HepG2 (cell line): Measurements from ENCODE around the gene DNAJC5. TPM values are rescaled to one million over a fixed set of nuclear protein-coding genes. Genes with fewer than 3 reads are reported as not detected.
A peak's percentile ranks its signal among the peaks of the same experiment; 100 is the strongest.

ENCODE experiments used
- BRF2 ChIP-seq: sonication (generic); formaldehyde crosslinking; IDR thresholded peaks from 2 replicates; pipeline ENCODE4 v1.8.1; 2022; ENCODE audit warnings: mild to moderate bottlenecking, missing genetic modification reagents
- MTERF4 ChIP-seq: sonication (generic); formaldehyde crosslinking; IDR thresholded peaks from 2 replicates; pipeline ENCODE4 v1.8.0; 2023; ENCODE audit warnings: mild to moderate bottlenecking, missing genetic modification reagents
- NFRKB ChIP-seq: fragments of 450-650 bp; IDR thresholded peaks from 2 replicates; pipeline ENCODE4 v1.6.1; 2017
- NR1H2 ChIP-seq: sonication (generic); formaldehyde crosslinking; IDR thresholded peaks from 2 replicates; pipeline ENCODE4 v1.8.1; 2022; ENCODE audit warnings: low read depth, missing genetic modification reagents, borderline replicate concordance
- NR2F1 ChIP-seq, 2 experiments: fragments of 450-650 bp in 1 of 2; formaldehyde crosslinking in 1 of 2; IDR thresholded peaks; 2 replicates each; pipeline versions ENCODE4 v1.5.0 to v1.6.1; 2016 to 2020; ENCODE audit warnings: mild to moderate bottlenecking in 1 of 2, missing compliant biosample characterization in 1 of 2, missing genetic modification reagents in 1 of 2, moderate library complexity in 1 of 2
- NRL ChIP-seq: sonication (generic); formaldehyde crosslinking; IDR thresholded peaks from 2 replicates; pipeline ENCODE4 v1.5.0; 2020; ENCODE audit warnings: missing genetic modification reagents, mild to moderate bottlenecking, moderate library complexity, borderline replicate concordance
- PHF21A ChIP-seq: sonication (generic); formaldehyde crosslinking; IDR thresholded peaks from 2 replicates; pipeline ENCODE4 v1.5.0; 2020; ENCODE audit warnings: mild to moderate bottlenecking, missing genetic modification reagents
- WIZ ChIP-seq: sonication (generic); formaldehyde crosslinking; IDR thresholded peaks from 2 replicates; pipeline ENCODE4 v1.5.1; 2020; ENCODE audit warnings: mild to moderate bottlenecking, missing genetic modification reagents
- ZNF160 ChIP-seq: sonication (generic); formaldehyde crosslinking; IDR thresholded peaks from 2 replicates; pipeline ENCODE4 v1.8.0; 2022; ENCODE audit warnings: mild to moderate bottlenecking, inconsistent platforms, missing genetic modification reagents
- ZNF180 ChIP-seq: sonication (generic); formaldehyde crosslinking; IDR thresholded peaks from 2 replicates; pipeline ENCODE4 v1.4.0; 2020; ENCODE audit warnings: low read depth, missing genetic modification reagents, borderline replicate concordance
- ZNF24 ChIP-seq: fragments of 450-650 bp; IDR thresholded peaks from 2 replicates; pipeline ENCODE4 v1.6.1; 2017; ENCODE audit warnings: antibody characterized with exemption, mild to moderate bottlenecking
- ZNF367 ChIP-seq: sonication (generic); formaldehyde crosslinking; IDR thresholded peaks from 2 replicates; pipeline ENCODE4 v1.4.0; 2020; ENCODE audit warnings: missing genetic modification reagents, borderline replicate concordance
- ZNF451 ChIP-seq: sonication (generic); formaldehyde crosslinking; IDR thresholded peaks from 2 replicates; pipeline ENCODE4 v1.5.0; 2020; ENCODE audit warnings: mild to moderate bottlenecking, missing genetic modification reagents
- ZNF503 ChIP-seq: sonication (generic); formaldehyde crosslinking; IDR thresholded peaks from 2 replicates; pipeline ENCODE4 v1.4.0; 2020; ENCODE audit warnings: missing genetic modification reagents
- ZNF547 ChIP-seq: sonication (generic); formaldehyde crosslinking; IDR thresholded peaks from 2 replicates; pipeline ENCODE4 v1.5.1; 2020; ENCODE audit warnings: mild to moderate bottlenecking, missing genetic modification reagents
- ZNF652 ChIP-seq: IDR thresholded peaks from 2 replicates; pipeline ENCODE4 v1.6.1; 2016; ENCODE audit warnings: low read depth, borderline replicate concordance
- ZNF724P ChIP-seq: sonication (generic); formaldehyde crosslinking; IDR thresholded peaks from 2 replicates; pipeline ENCODE4 v1.8.0; 2022; ENCODE audit warnings: missing genetic modification reagents, borderline replicate concordance
- ZNF772 ChIP-seq: sonication (generic); formaldehyde crosslinking; IDR thresholded peaks from 2 replicates; pipeline ENCODE4 v1.5.0; 2020; ENCODE audit warnings: mild to moderate bottlenecking, missing genetic modification reagents
- ZNF878 ChIP-seq: sonication (generic); formaldehyde crosslinking; IDR thresholded peaks from 2 replicates; pipeline ENCODE4 v1.8.1; 2023; ENCODE audit warnings: mild to moderate bottlenecking, missing genetic modification reagents, moderate library complexity
- ZSCAN30 ChIP-seq: sonication (generic); formaldehyde crosslinking; IDR thresholded peaks from 2 replicates; pipeline ENCODE4 v1.5.0; 2020; ENCODE audit warnings: mild to moderate bottlenecking, missing genetic modification reagents
- ZSCAN5A ChIP-seq: sonication (generic); formaldehyde crosslinking; IDR thresholded peaks from 2 replicates; pipeline ENCODE4 v1.8.0; 2022; ENCODE audit warnings: mild to moderate bottlenecking, missing genetic modification reagents, borderline replicate concordance
- ZUFSP ChIP-seq: sonication (generic); formaldehyde crosslinking; IDR thresholded peaks from 2 replicates; pipeline ENCODE4 v1.9.0; 2021; ENCODE audit warnings: missing genetic modification reagents, mild to moderate bottlenecking, borderline replicate concordance
- polyA plus RNA-seq, 8 experiments: library from polyadenylated mRNA; depleted of rRNA in 3 of 8; stranded (reverse) in 7 of 8; unstranded in 1 of 8; fragments of >200 nt; fragmentation: Illumina TruSeq in 4 of 8; extraction: Trizol in 4 of 8; gene quantifications; 2 replicates each; pipeline versions ENCODE4 v1.2.1 to v1.2.3, GENCODE V29; 2011 to 2016; ENCODE audit warnings: low read depth in 4 of 8, missing spikeins in 1 of 8, mixed read lengths in 1 of 8; ENCODE audit not compliant: insufficient read depth in 1 of 8
- total RNA-seq, 5 experiments: library from RNA; depleted of rRNA; stranded (reverse); fragments of >200 nt; fragmentation: Illumina TruSeq; extraction: Trizol; gene quantifications; 2 replicates each; pipeline ENCODE4 v1.2.3, GENCODE V29; 2016; ENCODE audit warnings: low read depth in 1 of 5

DNAJC5 gene
- total and polyA plus RNA-seq, 2 of the 13 experiments (the other 11 are each of a cell fraction or from before 2014, with no cell fraction given) = 42.8 to 64.5 TPM

GRCh38 chr20:63858393-63859165 is 36.3 kb upstream of the DNAJC5 start (continued):
- TF ChIP-seq PHF21A (CRISPR knock-in tag) = peak; percentile 95
- no peak for TF ChIP-seq ZNF652
- 0 out of 2 replicates have a peak, but pooled peaks have one; percentile 38 for TF ChIP-seq MTERF4
- peak; percentile 86 for TF ChIP-seq NRL (CRISPR knock-in tag)
- TF ChIP-seq ZNF878 (CRISPR knock-in tag) = no peak
- peak; percentile 77 to 87 for TF ChIP-seq NR2F1 (CRISPR knock-in tag; IDR thresholded peaks at IDR 0.05)
- TF ChIP-seq ZNF724P (CRISPR knock-in tag) = peak; percentile 84
- TF ChIP-seq ZSCAN30 (CRISPR knock-in tag) = no peak
- TF ChIP-seq ZNF503 (CRISPR knock-in tag) = peak; percentile 76; the same call in 1 of the 2 replicates
- TF ChIP-seq ZNF451 (CRISPR knock-in tag) = peak; percentile 2; the same call in 1 of the 2 replicates
- TF ChIP-seq ZNF180 (CRISPR knock-in tag) = no peak
- TF ChIP-seq ZNF367 = no peak
- 0 out of 2 replicates have a peak, but pooled peaks have one; percentile 34 for TF ChIP-seq ZSCAN5A (CRISPR knock-in tag)
- TF ChIP-seq ZNF547 (CRISPR knock-in tag) = peak; percentile 67; the same call in 1 of the 2 replicates
- no peak for TF ChIP-seq NFRKB
- peak; percentile 26; the same call in 1 of the 2 replicates for TF ChIP-seq ZNF160 (CRISPR knock-in tag)
- peak; percentile 75; the same call in 1 of the 2 replicates for TF ChIP-seq ZNF772 (CRISPR knock-in tag)
- no peak for TF ChIP-seq WIZ (CRISPR knock-in tag)
- TF ChIP-seq NR1H2 (CRISPR knock-in tag) = no peak
- TF ChIP-seq ZNF24 = no peak
- TF ChIP-seq BRF2 (CRISPR knock-in tag) = no peak
- TF ChIP-seq ZUFSP (CRISPR knock-in tag) = 0 out of 2 replicates have a peak, but pooled peaks have one; percentile 30
